Gastrocnemius medialis (tissue), 4 donors: ENCODE results near the gene ZBTB7A. TPM values are rescaled to one million over a fixed set of nuclear protein-coding genes. Genes with fewer than 3 reads are reported as not detected.

ENCODE experiments used
- ATAC-seq, 2 donors: fragments of 150-250 bp; one replicate each; pipeline ENCODE4 v1.9.1; 2016
- DNase-seq, 2 donors: peaks; one replicate each; pipeline ENCODE4 v3.0.0-alpha.2; 2019
- H3K27ac ChIP-seq, 4 donors: fragments of 200-600 bp; sonication (generic); 1 replicate in 1 of 4; 2 replicates in 3 of 4; pipeline ENCODE4 v1.5.1; 2016 to 2018; ENCODE audit warnings: mild to moderate bottlenecking in 2 of 4, moderate library complexity in 1 of 4
- H3K27me3 ChIP-seq, 3 donors: fragments of 200-600 bp; sonication (generic) in 2 of 3; 1 replicate in 1 of 3; 2 replicates in 2 of 3; pipeline versions ENCODE4 v1.5.1 to v1.6.0; 2016 to 2019; ENCODE audit warnings: mild to moderate bottlenecking in 1 of 3, moderate library complexity in 1 of 3
- H3K36me3 ChIP-seq, 2 donors: fragments of 200-600 bp; sonication (generic) in 1 of 2; one replicate each; pipeline ENCODE4 v1.5.1; 2017 to 2018
- H3K4me1 ChIP-seq, 2 donors: fragments of 200-600 bp; sonication (generic) in 1 of 2; one replicate each; pipeline ENCODE4 v1.5.1; 2016 to 2017; ENCODE audit warnings: mild to moderate bottlenecking in 2 of 2
- H3K4me3 ChIP-seq, 4 donors: fragments of 200-600 bp; sonication (generic) in 3 of 4; 1 replicate in 1 of 4; 2 replicates in 3 of 4; pipeline ENCODE4 v1.5.1; 2016 to 2019; ENCODE audit warnings: mild to moderate bottlenecking in 2 of 4
- H3K9me3 ChIP-seq, 3 donors: fragments of 200-600 bp; sonication (generic) in 2 of 3; 1 replicate in 1 of 3; 2 replicates in 2 of 3; pipeline ENCODE4 v1.5.1; 2016 to 2019
- POLR2A ChIP-seq, 2 donors: fragments of 450-650 bp; IDR thresholded peaks; one replicate each; pipeline ENCODE4 v1.6.1; 2017; ENCODE audit warnings: antibody characterized with exemption in 2 of 2, mild to moderate bottlenecking in 2 of 2, moderate library complexity in 2 of 2
- in situ Hi-C, 4 donors: fragments of 200-750 bp; cut with MboI; loops; one replicate each; pipeline versions ENCODE4 v1.15.0 to v1.8.0; 2017; ENCODE audit warnings: low sequenced_read_pairs in 4 of 4
- intact Hi-C: fragments of 100-400 bp; cut with DNase I; formaldehyde crosslinking; loops from one replicate; pipeline ENCODE4 v1.15.1; 2023; ENCODE audit warnings: low total_unique reads
- total RNA-seq, 4 donors: library from RNA; depleted of rRNA; stranded (reverse); fragments of >200 nt; gene quantifications; one replicate each; pipeline versions ENCODE4 v1.1.0 to v1.2.3, GENCODE V29; 2016
- TF ChIP-seq, protein P1 (sequence below), 5 experiments: fragments of 450-650 bp in 3 of 5; fragments of 200-600 bp in 2 of 5; sonication (generic) in 2 of 5; IDR thresholded peaks in 4 of 5; conservative IDR thresholded peaks in 1 of 5; 1 replicate in 4 of 5; 2 replicates in 1 of 5; pipeline ENCODE4 v1.5.1; 2016 to 2019; ENCODE audit warnings: antibody characterized with exemption in 5 of 5, mild to moderate bottlenecking in 3 of 5, moderate library complexity in 3 of 5

The ZBTB7A gene
- total RNA-seq, 4 donors from 2014 or later: 50.0 to 104 (median 91.9) TPM

DNA sequence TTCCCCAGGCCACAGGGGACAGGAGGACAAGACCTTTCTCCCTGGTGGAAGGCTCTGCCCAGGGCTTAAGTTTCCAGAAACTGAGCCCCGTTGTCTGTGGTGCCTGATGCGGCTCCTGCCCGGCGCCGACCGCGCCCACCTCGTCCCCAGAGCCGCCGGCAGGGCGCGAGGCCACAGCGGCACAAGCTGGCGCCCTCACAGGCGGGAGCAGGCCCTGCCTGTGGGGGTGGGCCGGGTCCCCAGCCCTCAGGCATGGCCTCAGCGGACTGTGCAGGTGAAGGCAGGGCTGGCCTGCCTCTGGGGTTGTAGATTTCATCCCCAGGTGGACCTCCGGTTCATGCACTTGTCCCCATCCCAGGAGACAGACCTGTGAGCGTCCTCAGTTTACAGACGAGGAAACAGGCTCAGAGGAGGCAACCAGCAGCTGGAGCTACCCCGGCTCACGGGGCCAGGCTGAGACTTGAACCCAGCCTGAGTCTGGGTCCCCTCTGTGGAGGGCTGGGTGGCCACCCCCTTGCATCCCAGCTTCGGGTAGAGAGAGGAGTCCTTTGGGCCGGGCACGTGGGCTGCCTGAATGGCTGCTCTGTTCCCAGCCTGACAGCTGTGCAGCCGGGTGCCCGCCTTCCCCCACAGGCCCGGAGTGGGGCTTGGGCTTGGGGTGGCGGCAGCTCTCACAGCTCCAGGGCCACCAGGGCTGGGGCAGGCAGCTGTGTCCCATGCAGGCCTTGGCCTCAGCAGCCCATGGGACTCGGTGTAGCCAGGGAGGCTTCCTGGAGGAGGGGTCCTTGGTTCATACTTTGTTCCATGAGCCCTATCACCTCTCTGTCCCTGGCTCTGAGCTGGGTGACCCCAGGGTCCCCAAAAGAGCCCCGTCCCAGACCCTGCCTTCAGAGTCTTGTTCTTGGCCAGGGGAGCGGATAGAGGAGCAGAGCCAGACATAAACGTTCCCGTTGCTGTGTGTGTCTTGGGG, 32.4 kb downstream of the ZBTB7A start:
- H3K27me3 ChIP-seq: no peaks in the 10 kb centered on the region
- intact Hi-C loops: no loop called here
- H3K9me3 ChIP-seq: no peaks in the 10 kb centered on the region
- no peak overlapping the region for H3K27ac ChIP-seq
- no peak overlapping the region for H3K4me3 ChIP-seq
- no peak for TF ChIP-seq POLR2A (IDR thresholded peaks at IDR 0.05)
- TF ChIP-seq, protein P1, sequence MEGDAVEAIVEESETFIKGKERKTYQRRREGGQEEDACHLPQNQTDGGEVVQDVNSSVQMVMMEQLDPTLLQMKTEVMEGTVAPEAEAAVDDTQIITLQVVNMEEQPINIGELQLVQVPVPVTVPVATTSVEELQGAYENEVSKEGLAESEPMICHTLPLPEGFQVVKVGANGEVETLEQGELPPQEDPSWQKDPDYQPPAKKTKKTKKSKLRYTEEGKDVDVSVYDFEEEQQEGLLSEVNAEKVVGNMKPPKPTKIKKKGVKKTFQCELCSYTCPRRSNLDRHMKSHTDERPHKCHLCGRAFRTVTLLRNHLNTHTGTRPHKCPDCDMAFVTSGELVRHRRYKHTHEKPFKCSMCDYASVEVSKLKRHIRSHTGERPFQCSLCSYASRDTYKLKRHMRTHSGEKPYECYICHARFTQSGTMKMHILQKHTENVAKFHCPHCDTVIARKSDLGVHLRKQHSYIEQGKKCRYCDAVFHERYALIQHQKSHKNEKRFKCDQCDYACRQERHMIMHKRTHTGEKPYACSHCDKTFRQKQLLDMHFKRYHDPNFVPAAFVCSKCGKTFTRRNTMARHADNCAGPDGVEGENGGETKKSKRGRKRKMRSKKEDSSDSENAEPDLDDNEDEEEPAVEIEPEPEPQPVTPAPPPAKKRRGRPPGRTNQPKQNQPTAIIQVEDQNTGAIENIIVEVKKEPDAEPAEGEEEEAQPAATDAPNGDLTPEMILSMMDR (IDR thresholded peaks at IDR 0.05 in 4 of 5, conservative IDR thresholded peaks at IDR 0.05 in 1 of 5): no peak
- DNase-seq: no peak
- peaks cover 0 to 40% of the 10 kb centered on the region in 2 donors for H3K36me3 ChIP-seq
- ATAC-seq: no peak
- no peaks in the 10 kb centered on the region for H3K4me1 ChIP-seq
- in situ Hi-C loops: no loop called here

DNA sequence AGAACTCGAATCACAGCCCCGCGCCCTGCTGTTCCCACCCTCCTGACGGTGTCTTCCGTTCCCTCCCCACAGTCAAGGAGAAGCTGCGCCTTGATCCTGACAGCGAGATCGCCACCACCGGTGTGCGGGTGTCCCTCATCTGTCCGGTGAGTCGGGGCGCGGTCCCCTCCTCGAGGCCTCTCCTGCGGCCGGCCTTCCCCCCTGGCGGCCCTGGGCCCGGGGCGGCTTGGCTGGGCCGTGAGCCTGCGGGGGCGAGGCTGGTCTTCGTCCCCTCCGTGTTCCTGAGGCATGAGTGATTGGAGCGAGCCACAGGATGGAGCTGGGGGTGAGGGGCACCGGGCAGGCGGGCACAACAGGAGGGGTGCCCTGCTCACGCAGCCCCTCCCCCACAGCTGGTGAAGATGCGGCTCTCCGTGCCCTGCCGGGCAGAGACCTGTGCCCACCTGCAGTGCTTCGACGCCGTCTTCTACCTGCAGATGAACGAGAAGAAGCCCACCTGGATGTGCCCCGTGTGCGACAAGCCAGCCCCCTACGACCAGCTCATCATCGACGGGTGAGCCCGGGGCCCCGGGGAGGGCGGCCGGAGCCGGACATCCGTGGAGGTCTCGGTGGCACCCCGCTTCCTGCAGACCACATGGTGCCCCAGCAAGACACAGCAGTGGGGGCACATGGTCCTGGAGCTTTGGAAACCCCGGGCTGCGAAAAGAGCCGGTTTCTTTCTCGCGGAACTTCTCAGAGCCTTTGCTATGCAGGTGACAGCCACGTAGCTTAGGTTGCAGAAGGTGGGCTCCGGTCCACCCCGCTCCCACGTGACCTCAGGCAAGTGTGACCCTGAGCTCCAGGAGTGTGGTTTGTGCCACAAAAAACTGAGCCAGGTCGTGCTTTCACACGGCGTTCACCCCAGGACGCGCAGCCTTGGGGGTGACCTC, 33.4 kb downstream of the ZBTB7A start:
- TF ChIP-seq, protein P1 (IDR thresholded peaks at IDR 0.05 in 4 of 5, conservative IDR thresholded peaks at IDR 0.05 in 1 of 5): no peak
- TF ChIP-seq POLR2A (IDR thresholded peaks at IDR 0.05): no peak
- Histone ChIP-seq H3K27ac (no peak overlapping the region), H3K36me3 (peaks cover 0 to 50% of the 10 kb centered on the region in 2 donors), H3K4me1 (no peaks in the 10 kb centered on the region), H3K9me3 (no peaks in the 10 kb centered on the region), H3K27me3 (no peaks in the 10 kb centered on the region), H3K4me3 (no peak overlapping the region)
- ATAC-seq: no peak
- intact Hi-C loops: no loop called here
- no peak for DNase-seq
- in situ Hi-C loops: no loop called here

DNA sequence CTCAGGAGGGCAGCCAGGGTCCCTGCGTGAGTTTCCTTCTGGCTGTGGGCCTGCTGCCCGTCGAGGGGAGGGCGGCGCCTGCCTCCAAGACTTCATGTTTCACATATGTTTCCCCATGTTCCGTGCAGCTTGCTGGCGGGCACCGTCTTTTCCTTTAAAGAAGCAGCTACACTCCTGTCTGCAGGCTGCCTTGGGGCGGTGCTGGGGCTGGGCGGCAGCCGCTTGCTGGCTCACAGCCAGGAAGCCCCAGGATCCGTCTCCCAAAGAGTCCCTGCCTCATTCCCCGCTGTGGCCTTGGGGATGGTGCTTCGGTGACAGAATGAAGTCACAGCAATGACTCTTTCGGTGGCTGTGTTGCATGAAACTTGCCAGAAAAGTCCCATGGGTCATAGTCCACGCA, 34.3 kb downstream of the ZBTB7A start:
- no peak for DNase-seq
- Histone ChIP-seq H3K36me3 (peaks cover 0 to 46% of the 10 kb centered on the region in 2 donors), H3K9me3 (no peaks in the 10 kb centered on the region), H3K27me3 (no peaks in the 10 kb centered on the region), H3K27ac (no peak overlapping the region), H3K4me3 (no peak overlapping the region), H3K4me1 (no peaks in the 10 kb centered on the region)
- in situ Hi-C loops (no loop called here), intact Hi-C loops (no loop called here)
- TF ChIP-seq, protein P1 (IDR thresholded peaks at IDR 0.05 in 4 of 5, conservative IDR thresholded peaks at IDR 0.05 in 1 of 5): no peak
- no peak for TF ChIP-seq POLR2A (IDR thresholded peaks at IDR 0.05)
- no peak for ATAC-seq

- H3K4me1 ChIP-seq: no peaks in the 10 kb centered on the region
- in situ Hi-C loops (no loop called here), intact Hi-C loops (no loop called here)
- H3K27me3 ChIP-seq: no peaks in the 10 kb centered on the region
- H3K9me3 ChIP-seq: no peaks in the 10 kb centered on the region
- H3K27ac ChIP-seq: no peak overlapping the region
- no peak overlapping the region for H3K4me3 ChIP-seq
- no peak for DNase-seq
- no peak for TF ChIP-seq POLR2A (IDR thresholded peaks at IDR 0.05)
- TF ChIP-seq, protein P1 (IDR thresholded peaks at IDR 0.05 in 4 of 5, conservative IDR thresholded peaks at IDR 0.05 in 1 of 5): no peak
- no peak for ATAC-seq
- peaks cover 0 to 41% of the 10 kb centered on the region in 2 donors for H3K36me3 ChIP-seq
Measured at GRCh38 chr19:4031420-4031819, 35.3 kb downstream of the ZBTB7A start.
